ENCODE measurements around the gene SLC35G6.

SLC35G6 gene

GRCh38 chr17:7528842-7529241, 47.6 kb downstream of the SLC35G6 start:
- no peaks in the 10 kb centered on the region for H3K27me3 Mint-ChIP-seq (ENCODE audit: low read depth)
- H3K4me3 Mint-ChIP-seq, result no peak overlapping the region
- H3K9me3 Mint-ChIP-seq, result peaks cover 25% of the 10 kb centered on the region
- peaks cover 14% of the 10 kb centered on the region for H3K36me3 Mint-ChIP-seq (ENCODE audit: low read depth)
- no peaks in the 10 kb centered on the region for H3K4me1 Mint-ChIP-seq
- TF ChIP-seq CTCF (IDR thresholded peaks at IDR 0.05; ENCODE audit: unreplicated experiment in 3 of 3), result no peak
- no peak overlapping the region for H3K27ac Mint-ChIP-seq

GRCh38 chr17:7530023-7530900, 49.0 kb downstream of the SLC35G6 start:
- Mint-ChIP-seq H3K36me3 (ENCODE audit: low read depth) (peaks cover 14% of the 10 kb centered on the region), H3K27me3 (ENCODE audit: low read depth) (no peaks in the 10 kb centered on the region), H3K4me3 (no peak overlapping the region), H3K4me1 (no peaks in the 10 kb centered on the region), H3K27ac (peak overlapping the region; percentile 48 to 76 (median 56)), H3K9me3 (peaks cover 32% of the 10 kb centered on the region)
- TF ChIP-seq CTCF (IDR thresholded peaks at IDR 0.05; ENCODE audit: unreplicated experiment in 3 of 3), result no peak

Data from nephron (organoid).